Activated T-cell treated with anti-CD3 and anti-CD28 coated beads, Interleukin-2, amount 50 U/mL, for 4 hours (primary cell): ENCODE data around the gene BACH2. TPM values are rescaled to one million over a fixed set of nuclear protein-coding genes. Genes with fewer than 3 reads are reported as not detected.
"Not testable (repeated sequence)": the region's sequence is repeated elsewhere in the genome, so short reads cannot be mapped to it uniquely, and the experiment has no call there.

Experiments
- ATAC-seq, 2 donors: fragments of 200-7000 bp; cut with Tn5 transposase; one replicate each; pipeline ENCODE4 v1.10.0; 2021
- DNase-seq: peaks from one replicate; pipeline ENCODE4 v3.0.0-alpha.2; 2020
- H3K27me3 Mint-ChIP-seq: one replicate; pipeline ENCODE4 v1.8.0; 2021; ENCODE audit warnings: low read depth, mixed read lengths
- H3K36me3 Mint-ChIP-seq: one replicate; pipeline ENCODE4 v1.8.0; 2022; ENCODE audit warnings: mixed read lengths; ENCODE audit not compliant: insufficient read depth
- H3K4me1 Mint-ChIP-seq: one replicate; pipeline ENCODE4 v1.8.0; 2021; ENCODE audit warnings: low read depth, mixed read lengths
- H3K4me3 Mint-ChIP-seq: one replicate; pipeline ENCODE4 v1.8.0; 2021; ENCODE audit warnings: mild to moderate bottlenecking, moderate library complexity, mixed read lengths
- H3K9me3 Mint-ChIP-seq: one replicate; pipeline ENCODE4 v1.8.0; 2021; ENCODE audit warnings: mixed read lengths
- total RNA-seq, 3 donors: library from RNA; stranded (reverse); gene quantifications; one replicate each; pipeline ENCODE4 v1.2.1, GENCODE V29; 2021

Gene BACH2
- total RNA-seq, 3 donors from 2014 or later, result 96.5 to 118 (median 111) TPM

DNA sequence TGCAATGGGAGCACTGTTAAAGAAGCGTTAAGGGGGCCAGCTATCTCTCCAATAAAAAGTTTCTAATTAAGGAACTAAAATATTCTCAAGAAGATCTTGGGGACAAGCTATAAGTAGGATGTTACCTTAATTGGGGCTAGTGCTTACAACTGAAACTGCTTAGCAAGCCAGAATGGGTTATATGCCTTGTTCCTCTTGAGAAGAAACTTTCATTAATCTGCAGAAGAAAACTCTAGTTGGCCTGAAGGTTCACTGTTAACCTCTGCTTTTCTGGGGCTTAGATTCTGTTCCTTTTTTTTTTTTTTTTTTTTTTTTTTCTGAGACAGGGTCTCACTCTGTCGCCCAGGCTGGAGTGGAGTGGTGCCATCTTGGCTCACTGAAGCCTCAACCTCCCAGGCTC lies 82.2 kb downstream of the BACH2 start:
- no peak for ATAC-seq
- H3K9me3 Mint-ChIP-seq, result no peaks in the 10 kb centered on the region
- no peaks in the 10 kb centered on the region for H3K27me3 Mint-ChIP-seq
- no peak for DNase-seq
- H3K36me3 Mint-ChIP-seq, result peaks cover 7% of the 10 kb centered on the region
- H3K4me1 Mint-ChIP-seq, result peaks cover 35% of the 10 kb centered on the region
- no peak overlapping the region for H3K4me3 Mint-ChIP-seq

DNA sequence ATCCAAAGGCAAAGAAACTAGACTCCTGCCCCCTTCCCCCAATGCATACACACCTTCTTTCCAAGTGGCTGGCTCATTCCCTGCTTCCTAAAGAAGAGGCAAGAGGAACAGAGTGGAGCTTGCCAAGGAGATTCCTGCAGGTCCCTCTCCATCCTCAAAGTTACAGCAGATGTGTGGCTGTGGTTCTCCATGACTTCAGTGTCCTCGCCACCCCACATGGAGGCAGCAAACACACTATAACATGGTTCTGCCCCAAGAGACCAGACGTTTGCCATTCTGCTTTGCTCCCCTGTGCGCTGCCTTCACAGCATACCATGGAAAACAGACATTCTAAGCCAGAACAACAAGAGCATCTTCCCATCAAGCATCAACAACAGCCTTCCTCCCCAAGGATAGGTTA lies 84.4 kb downstream of the BACH2 start:
- Mint-ChIP-seq H3K4me1 (peaks cover 51% of the 10 kb centered on the region), H3K27me3 (no peaks in the 10 kb centered on the region), H3K36me3 (peaks cover 13% of the 10 kb centered on the region), H3K4me3 (no peak overlapping the region), H3K9me3 (no peaks in the 10 kb centered on the region)
- ATAC-seq (no peak), DNase-seq (no peak)

DNA sequence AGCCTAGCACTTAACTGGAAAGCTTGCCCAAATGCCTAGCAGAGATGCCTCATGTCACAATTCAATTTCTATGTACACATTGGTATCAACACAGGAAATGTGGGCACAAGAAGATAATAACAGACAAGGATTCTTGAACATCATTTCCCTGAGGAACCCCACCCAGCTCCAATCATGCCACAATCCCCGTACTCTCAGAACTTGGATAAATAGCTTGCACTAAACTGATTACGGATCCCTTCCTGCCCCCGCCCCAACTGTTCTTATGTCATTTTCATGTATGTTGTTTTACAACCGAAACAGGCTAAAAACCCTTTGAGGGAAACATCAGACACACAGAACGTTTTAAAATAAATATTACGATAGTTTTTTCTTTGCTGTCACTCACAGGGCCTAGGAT lies 87.1 kb downstream of the BACH2 start:
- Mint-ChIP-seq H3K4me3 (peak overlapping the region; percentile 43), H3K27me3 (no peaks in the 10 kb centered on the region)

DNA sequence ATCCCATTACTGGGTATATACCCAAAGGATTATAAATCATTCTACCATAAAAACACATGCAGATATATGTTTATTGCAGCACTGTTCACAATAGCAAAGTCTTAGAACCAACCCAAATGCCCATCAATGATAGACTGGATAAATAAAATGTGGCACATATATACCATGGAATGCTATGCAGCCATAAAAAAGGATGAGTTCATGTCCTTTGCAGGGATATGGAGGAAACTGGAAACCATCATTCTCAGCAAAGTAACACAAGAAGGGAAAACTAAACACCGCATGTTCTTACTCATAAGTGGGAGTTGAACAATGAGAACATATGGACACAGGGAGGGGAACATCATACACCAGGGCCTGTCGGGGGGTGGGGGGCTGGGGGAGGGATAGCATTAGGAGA lies 88.0 kb downstream of the BACH2 start:
- Mint-ChIP-seq H3K4me1 (peaks cover 61% of the 10 kb centered on the region), H3K36me3 (peaks cover 38% of the 10 kb centered on the region)
- H3K9me3 Mint-ChIP-seq, DNase-seq, H3K4me3 Mint-ChIP-seq, H3K27me3 Mint-ChIP-seq, ATAC-seq: not testable (repeated sequence)

More for the DNA sequence above, 87.1 kb downstream of the BACH2 start:
- no peak for DNase-seq
- peak in 1 of 2 donors; percentile 34 for ATAC-seq
- Mint-ChIP-seq H3K9me3 (no peaks in the 10 kb centered on the region), H3K36me3 (peaks cover 31% of the 10 kb centered on the region), H3K4me1 (peaks cover 60% of the 10 kb centered on the region)

DNA sequence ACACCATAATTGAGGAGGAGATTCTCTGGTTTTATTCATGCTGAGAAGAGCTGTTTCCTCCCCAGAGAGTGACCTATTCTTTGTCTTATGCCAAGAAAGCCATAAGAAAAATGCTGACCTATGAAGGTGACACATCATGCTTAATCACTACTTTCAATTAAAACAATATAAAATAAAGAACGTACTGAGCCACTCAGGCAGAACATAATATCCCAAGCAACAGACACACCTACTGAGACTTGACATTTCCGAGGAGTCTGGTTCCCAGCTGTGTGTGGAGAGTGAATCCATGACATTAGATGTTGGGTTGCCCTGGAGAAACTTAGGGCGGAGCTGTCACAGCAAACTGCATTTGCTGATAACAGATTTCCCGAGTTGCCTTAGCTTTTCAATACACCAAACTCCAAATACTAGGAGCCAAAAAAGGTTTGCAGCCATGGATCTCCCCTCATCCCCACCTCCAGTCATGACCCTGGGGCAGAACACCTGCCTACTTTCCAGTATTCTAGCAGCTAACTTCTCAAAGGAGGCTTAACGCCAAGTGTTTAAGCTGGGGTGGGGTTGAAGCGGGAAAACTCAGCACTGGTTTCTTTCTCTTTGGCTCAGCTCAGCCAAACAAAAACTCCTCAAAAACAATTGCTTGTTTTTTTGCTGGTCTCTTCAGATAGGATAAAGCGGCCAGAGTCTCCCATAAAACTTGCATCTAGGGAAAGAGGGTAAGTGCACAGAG lies 92.2 kb downstream of the BACH2 start:
- no peaks in the 10 kb centered on the region for H3K9me3 Mint-ChIP-seq
- no peaks in the 10 kb centered on the region for H3K27me3 Mint-ChIP-seq
- ATAC-seq (peak; percentile 19 to 58), DNase-seq (no peak)
- H3K36me3 Mint-ChIP-seq, result peaks cover 49% of the 10 kb centered on the region
- peaks cover 56% of the 10 kb centered on the region for H3K4me1 Mint-ChIP-seq
- no peak overlapping the region for H3K4me3 Mint-ChIP-seq

DNA sequence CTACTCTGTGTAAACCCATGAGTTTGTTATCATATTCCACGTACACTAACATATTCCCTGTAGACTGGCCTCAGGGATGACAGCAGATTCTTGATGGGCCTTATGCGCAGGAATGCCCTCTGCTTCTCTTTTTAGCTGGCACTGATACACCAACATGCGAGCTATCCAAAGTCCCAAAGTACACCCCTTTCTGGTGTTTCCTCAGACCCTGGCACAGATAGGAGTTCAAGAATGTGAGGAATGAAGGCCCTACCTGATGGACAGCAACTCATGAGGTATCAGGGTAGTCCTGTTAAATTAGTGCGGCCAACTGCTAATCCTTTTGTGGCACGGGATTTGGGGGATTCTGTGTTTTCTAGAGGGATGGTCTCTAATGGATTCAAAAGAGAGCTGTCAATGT lies 93.0 kb downstream of the BACH2 start:
- H3K9me3 Mint-ChIP-seq, result peaks cover 4% of the 10 kb centered on the region
- H3K4me3 Mint-ChIP-seq, result no peak overlapping the region
- peaks cover 58% of the 10 kb centered on the region for H3K4me1 Mint-ChIP-seq
- peaks cover 55% of the 10 kb centered on the region for H3K36me3 Mint-ChIP-seq
- DNase-seq (no peak), ATAC-seq (no peak)
- H3K27me3 Mint-ChIP-seq, result no peaks in the 10 kb centered on the region

DNA sequence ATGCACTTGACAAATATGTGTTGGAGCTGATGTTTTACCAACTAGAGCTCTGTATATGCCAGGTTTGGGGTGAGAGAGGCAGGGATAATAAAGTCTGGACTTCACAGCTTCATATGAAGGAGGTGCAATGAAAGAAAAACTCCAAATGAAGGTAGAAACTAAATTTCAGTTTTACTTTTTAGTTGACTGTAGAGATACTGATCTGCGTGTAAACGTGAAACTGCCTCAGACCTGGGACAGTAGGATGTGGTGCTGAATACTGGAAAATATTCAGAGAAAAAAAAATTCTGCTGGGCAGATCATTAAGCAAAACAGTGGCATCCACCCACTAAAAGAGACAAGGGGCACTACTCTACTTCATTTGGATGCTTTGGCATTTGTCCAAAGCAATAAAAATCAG lies 94.5 kb downstream of the BACH2 start:
- DNase-seq (no peak), ATAC-seq (peak; percentile 74 to 78)
- H3K9me3 Mint-ChIP-seq, result peaks cover 10% of the 10 kb centered on the region
- H3K4me1 Mint-ChIP-seq, result peaks cover 55% of the 10 kb centered on the region
- H3K36me3 Mint-ChIP-seq, result peaks cover 65% of the 10 kb centered on the region
- peak overlapping the region; percentile 51 for H3K4me3 Mint-ChIP-seq
- no peaks in the 10 kb centered on the region for H3K27me3 Mint-ChIP-seq

DNA sequence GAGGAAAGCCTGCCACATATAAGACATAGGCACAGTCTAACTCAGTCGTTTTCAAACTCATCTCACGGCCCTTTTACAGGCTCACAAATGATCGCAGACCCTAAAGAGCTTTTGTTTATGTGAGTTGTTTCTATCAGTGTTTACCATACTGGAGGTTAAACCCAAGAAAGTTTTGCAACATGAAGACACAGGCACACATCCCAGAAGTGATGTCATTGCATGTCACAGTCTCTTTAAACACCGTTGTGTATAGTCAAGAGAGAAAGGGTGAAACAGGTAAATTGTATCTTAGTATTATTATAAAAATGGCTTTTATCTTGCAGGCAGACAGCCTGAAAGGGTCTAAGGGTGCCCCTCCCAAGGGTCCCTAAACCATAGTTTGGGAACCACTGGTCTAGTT lies 96.7 kb downstream of the BACH2 start:
- Mint-ChIP-seq H3K9me3 (peaks cover 10% of the 10 kb centered on the region), H3K4me3 (no peak overlapping the region), H3K27me3 (no peaks in the 10 kb centered on the region), H3K36me3 (peaks cover 52% of the 10 kb centered on the region), H3K4me1 (peaks cover 63% of the 10 kb centered on the region)
- DNase-seq, result no peak
- no peak for ATAC-seq

DNA sequence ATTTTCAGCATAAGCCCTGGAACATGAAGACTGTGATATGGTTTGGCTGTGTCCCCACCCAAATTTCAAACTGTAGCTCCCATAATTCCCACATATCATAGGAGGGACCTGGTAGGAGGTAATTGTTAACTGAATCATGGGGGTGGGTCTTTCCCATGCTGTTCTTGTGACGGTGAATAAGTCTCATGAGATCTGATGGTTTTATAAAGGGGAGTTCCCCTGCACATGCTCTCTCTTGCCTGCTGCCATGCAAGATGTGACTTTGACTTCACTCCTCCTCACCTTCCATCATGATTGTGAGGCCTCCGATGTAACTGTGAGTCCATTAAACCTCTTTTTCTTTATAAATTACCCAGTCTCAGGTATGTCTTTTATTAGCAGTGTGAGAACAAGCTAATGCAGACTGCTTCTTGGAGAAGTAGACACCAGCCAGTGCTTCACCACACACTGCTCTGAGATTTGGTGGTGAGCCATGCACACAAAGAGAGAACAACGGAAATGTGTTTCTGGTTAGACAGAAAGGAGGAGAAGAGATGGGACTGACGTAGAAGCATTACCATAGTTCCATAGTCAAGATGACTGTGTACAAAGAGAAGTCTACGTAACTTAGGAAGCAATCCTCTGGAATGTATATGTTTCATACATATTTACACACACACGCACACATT lies 97.8 kb downstream of the BACH2 start:
- no peak overlapping the region for H3K4me3 Mint-ChIP-seq
- no peak for DNase-seq
- H3K27me3 Mint-ChIP-seq, result no peaks in the 10 kb centered on the region
- H3K4me1 Mint-ChIP-seq, result peaks cover 66% of the 10 kb centered on the region
- ATAC-seq, result no peak
- H3K9me3 Mint-ChIP-seq, result peaks cover 10% of the 10 kb centered on the region
- peaks cover 46% of the 10 kb centered on the region for H3K36me3 Mint-ChIP-seq

DNA sequence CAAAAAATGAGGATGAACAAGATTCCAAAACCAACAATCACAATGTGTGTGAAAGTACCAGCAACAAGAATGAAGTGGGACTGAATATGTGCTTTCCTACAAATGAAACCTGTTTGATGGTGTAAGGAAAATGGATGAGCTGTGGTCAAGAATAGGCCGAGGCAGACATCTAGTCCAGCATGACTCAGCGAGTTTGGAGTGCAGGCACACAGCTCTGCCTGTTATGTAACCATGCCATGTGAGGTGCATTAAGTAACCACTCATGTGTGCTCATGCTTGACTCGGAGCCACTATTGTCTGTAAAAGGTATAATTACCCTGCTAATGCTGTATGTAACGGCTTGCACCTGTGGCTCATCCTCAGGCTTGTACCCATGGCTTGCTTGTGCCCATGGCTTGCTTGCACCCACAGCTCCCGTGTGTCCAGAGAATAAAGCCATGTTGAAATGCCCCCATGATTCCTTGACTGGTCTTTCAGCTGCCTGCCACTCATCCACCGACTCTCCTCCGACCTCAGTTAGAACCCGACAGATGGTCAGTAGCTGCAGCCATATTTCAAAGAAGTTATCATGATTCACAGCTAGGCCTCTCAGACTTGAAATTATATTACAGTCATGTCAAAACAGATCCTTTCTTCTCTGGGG lies 98.7 kb downstream of the BACH2 start:
- DNase-seq (no peak), ATAC-seq (no peak)
- Mint-ChIP-seq H3K4me3 (no peak overlapping the region), H3K36me3 (peaks cover 45% of the 10 kb centered on the region), H3K9me3 (peaks cover 10% of the 10 kb centered on the region), H3K27me3 (no peaks in the 10 kb centered on the region), H3K4me1 (peaks cover 71% of the 10 kb centered on the region)

DNA sequence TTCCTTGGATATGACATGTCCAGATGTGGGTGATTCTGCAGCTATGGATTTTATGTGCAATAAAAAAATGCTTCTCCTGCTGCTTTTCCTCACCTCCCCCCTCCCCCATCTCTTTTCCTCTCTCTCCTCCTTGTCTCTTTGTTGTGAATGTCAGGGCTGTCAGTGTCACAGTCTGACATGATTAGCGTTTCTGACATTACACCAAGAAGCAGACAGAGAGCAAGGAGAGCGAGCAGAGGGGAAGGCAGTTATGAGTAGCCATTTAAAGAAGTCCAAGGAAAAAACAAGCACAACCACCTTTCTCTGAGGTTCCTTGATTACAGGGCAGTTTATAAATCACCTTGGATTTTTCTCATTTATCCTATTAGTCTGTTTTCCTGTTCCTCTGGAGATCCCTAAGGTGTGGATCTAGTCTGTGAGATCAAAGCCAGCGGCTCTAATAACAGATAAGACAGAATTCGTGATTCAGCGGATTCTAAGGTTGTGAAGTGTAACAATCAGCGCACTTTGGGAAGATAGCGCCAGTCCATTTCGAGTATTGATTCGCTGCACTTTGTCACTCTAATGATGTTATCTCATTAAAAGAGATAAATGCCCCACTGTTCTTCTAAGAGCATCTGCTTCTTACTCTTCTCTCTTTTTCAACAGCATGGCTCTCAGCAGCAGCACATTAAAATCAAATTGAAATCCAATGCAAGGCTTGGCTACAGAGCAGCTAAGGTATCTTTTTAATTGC lies 101.4 kb downstream of the BACH2 start:
- H3K27me3 Mint-ChIP-seq, result no peaks in the 10 kb centered on the region
- no peak for DNase-seq
- peaks cover 10% of the 10 kb centered on the region for H3K9me3 Mint-ChIP-seq
- H3K4me3 Mint-ChIP-seq, result peak overlapping the region; percentile 19
- no peak for ATAC-seq
- peaks cover 40% of the 10 kb centered on the region for H3K36me3 Mint-ChIP-seq
- peaks cover 77% of the 10 kb centered on the region for H3K4me1 Mint-ChIP-seq

DNA sequence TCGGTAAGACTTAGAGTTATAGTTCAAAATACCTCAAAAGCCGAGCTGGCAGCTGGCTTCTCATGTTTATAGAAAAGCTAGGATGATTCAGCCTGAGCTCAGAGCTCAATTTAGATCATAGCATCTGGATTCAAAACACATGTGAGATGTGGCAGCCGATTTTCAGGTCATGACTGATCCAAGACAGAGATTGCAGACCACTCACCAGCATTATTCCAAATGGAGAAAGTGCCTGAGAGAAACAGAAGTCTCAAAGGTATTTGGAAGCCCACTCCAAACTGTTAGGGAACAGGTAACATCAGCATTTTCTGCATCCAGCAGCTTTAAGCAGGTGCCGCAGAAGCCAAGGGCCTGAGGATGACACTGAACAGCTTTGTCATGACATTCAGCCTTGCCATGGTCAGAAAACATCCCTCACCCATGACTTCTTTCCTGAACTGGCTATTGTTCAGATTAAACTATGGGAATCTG lies 102.2 kb downstream of the BACH2 start:
- DNase-seq (no peak), ATAC-seq (peak; percentile 52 to 64)
- H3K4me1 Mint-ChIP-seq, result peaks cover 80% of the 10 kb centered on the region
- peaks cover 41% of the 10 kb centered on the region for H3K36me3 Mint-ChIP-seq
- H3K27me3 Mint-ChIP-seq, result no peaks in the 10 kb centered on the region
- peak overlapping the region; percentile 25 for H3K4me3 Mint-ChIP-seq
- H3K9me3 Mint-ChIP-seq, result peaks cover 10% of the 10 kb centered on the region

DNA sequence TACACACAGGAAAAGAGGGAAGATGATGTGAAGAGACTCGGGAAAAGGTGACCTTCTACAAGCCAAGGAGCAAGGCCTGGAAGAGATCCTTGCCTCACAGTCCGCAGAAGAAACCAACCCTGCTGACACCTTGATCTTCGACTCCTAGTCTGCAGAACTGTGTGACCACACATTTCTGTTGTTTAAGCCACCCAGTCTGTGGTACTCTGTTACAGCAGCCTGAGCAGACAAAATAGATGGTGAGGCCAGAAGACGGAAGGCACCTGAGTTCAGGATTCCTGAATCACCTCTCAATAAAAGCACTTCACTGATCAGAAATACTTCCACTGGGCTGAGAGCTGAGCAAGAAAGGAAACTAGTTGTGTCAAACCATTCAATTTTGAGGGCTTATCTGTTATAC lies 103.3 kb downstream of the BACH2 start:
- DNase-seq (no peak), ATAC-seq (no peak)
- peaks cover 80% of the 10 kb centered on the region for H3K4me1 Mint-ChIP-seq
- H3K4me3 Mint-ChIP-seq, result peak overlapping the region; percentile 56
- H3K9me3 Mint-ChIP-seq, result peaks cover 3% of the 10 kb centered on the region
- no peaks in the 10 kb centered on the region for H3K27me3 Mint-ChIP-seq
- H3K36me3 Mint-ChIP-seq, result peaks cover 32% of the 10 kb centered on the region

DNA sequence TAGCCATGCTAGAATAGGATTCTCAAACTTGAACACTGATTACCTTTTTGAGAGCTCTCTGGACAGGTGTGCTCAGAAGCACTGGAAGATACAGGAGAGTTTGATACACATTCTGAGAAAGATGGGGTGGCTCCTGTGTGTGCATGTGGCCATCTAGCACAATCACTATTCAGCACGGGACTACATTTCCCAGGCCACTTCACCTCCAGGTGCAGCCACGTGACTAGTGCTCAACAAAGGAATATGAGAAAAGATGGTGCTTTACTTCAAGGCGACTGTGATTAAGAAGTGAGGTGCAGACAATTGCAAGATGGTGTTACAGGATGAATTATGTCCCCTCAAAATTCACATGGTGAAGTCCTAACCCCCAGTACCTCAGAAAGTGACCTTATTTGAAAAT lies 103.8 kb downstream of the BACH2 start:
- Mint-ChIP-seq H3K36me3 (peaks cover 27% of the 10 kb centered on the region), H3K4me1 (peaks cover 77% of the 10 kb centered on the region), H3K9me3 (no peaks in the 10 kb centered on the region), H3K27me3 (no peaks in the 10 kb centered on the region), H3K4me3 (peak overlapping the region; percentile 3)
- ATAC-seq, result no peak
- no peak for DNase-seq
